ENCODE data around the gene LHFPL6. TPM values are rescaled to one million over a fixed set of nuclear protein-coding genes. Genes with fewer than 3 reads are reported as not detected.
"Not testable (repeated sequence)": the region's sequence is repeated elsewhere in the genome, so short reads cannot be mapped to it uniquely, and the experiment has no call there.

Gene LHFPL6
- polyA plus RNA-seq, 3 donors = 34.0 to 40.1 (median 37.1) TPM

GRCh38 chr13:39347926-39348901 is 254.8 kb downstream of the LHFPL6 start:
- DNase-seq (ENCODE audit: extremely low read depth in 1 of 11, low read depth in 9 of 11, low spot score in 4 of 11) = no peak

GRCh38 chr13:39345982-39346381 is 257.0 kb downstream of the LHFPL6 start:
- no peak for DNase-seq (ENCODE audit: extremely low read depth in 1 of 11, low read depth in 9 of 11, low spot score in 4 of 11)

GRCh38 chr13:39341251-39341650 is 261.7 kb downstream of the LHFPL6 start:
- DNase-seq (ENCODE audit: extremely low read depth in 1 of 11, low read depth in 9 of 11, low spot score in 4 of 11) = no peak

- DNase-seq (ENCODE audit: extremely low read depth in 1 of 11, low read depth in 9 of 11, low spot score in 4 of 11) = not testable (repeated sequence)
Measured at GRCh38 chr13:39338114-39338513, 264.9 kb downstream of the LHFPL6 start.

GRCh38 chr13:39336937-39337336 is 266.1 kb downstream of the LHFPL6 start:
- no peak for DNase-seq (ENCODE audit: extremely low read depth in 1 of 11, low read depth in 9 of 11, low spot score in 4 of 11)

- DNase-seq (ENCODE audit: extremely low read depth in 1 of 11, low read depth in 9 of 11, low spot score in 4 of 11) = no peak
Measured at GRCh38 chr13:39336207-39336606, 266.8 kb downstream of the LHFPL6 start.

- DNase-seq (ENCODE audit: extremely low read depth in 1 of 11, low read depth in 9 of 11, low spot score in 4 of 11) = no peak
Measured at GRCh38 chr13:39335721-39336120, 267.3 kb downstream of the LHFPL6 start.

GRCh38 chr13:39330504-39330903 is 272.5 kb downstream of the LHFPL6 start:
- DNase-seq (ENCODE audit: extremely low read depth in 1 of 11, low read depth in 9 of 11, low spot score in 4 of 11) = no peak

GRCh38 chr13:39329182-39329639 is 273.8 kb downstream of the LHFPL6 start:
- no peak for DNase-seq (ENCODE audit: extremely low read depth in 1 of 11, low read depth in 9 of 11, low spot score in 4 of 11)

GRCh38 chr13:39327172-39327479 is 275.9 kb downstream of the LHFPL6 start:
- DNase-seq (ENCODE audit: extremely low read depth in 1 of 11, low read depth in 9 of 11, low spot score in 4 of 11) = no peak

GRCh38 chr13:39326469-39327171 is 276.4 kb downstream of the LHFPL6 start:
- peak in 6 of 11 donors; percentile 13 to 45 (median 31) for DNase-seq (ENCODE audit: extremely low read depth in 1 of 11, low read depth in 9 of 11, low spot score in 4 of 11)

GRCh38 chr13:39324806-39325311 is 278.1 kb downstream of the LHFPL6 start:
- no peak for DNase-seq (ENCODE audit: extremely low read depth in 1 of 11, low read depth in 9 of 11, low spot score in 4 of 11)

GRCh38 chr13:39322836-39323585 is 280.0 kb downstream of the LHFPL6 start:
- DNase-seq (ENCODE audit: extremely low read depth in 1 of 11, low read depth in 9 of 11, low spot score in 4 of 11) = no peak

GRCh38 chr13:39321574-39321973 is 281.4 kb downstream of the LHFPL6 start:
- DNase-seq (ENCODE audit: extremely low read depth in 1 of 11, low read depth in 9 of 11, low spot score in 4 of 11) = no peak

- no peak for DNase-seq (ENCODE audit: extremely low read depth in 1 of 11, low read depth in 9 of 11, low spot score in 4 of 11)
Measured at GRCh38 chr13:39318161-39318560, 284.8 kb downstream of the LHFPL6 start.

GRCh38 chr13:39317291-39317690 is 285.7 kb downstream of the LHFPL6 start:
- no peak for DNase-seq (ENCODE audit: extremely low read depth in 1 of 11, low read depth in 9 of 11, low spot score in 4 of 11)

GRCh38 chr13:39315796-39316195 is 287.2 kb downstream of the LHFPL6 start:
- DNase-seq (ENCODE audit: extremely low read depth in 1 of 11, low read depth in 9 of 11, low spot score in 4 of 11) = no peak

- DNase-seq (ENCODE audit: extremely low read depth in 1 of 11, low read depth in 9 of 11, low spot score in 4 of 11) = no peak
Measured at GRCh38 chr13:39313721-39314120, 289.3 kb downstream of the LHFPL6 start.

- no peak for DNase-seq (ENCODE audit: extremely low read depth in 1 of 11, low read depth in 9 of 11, low spot score in 4 of 11)
Measured at GRCh38 chr13:39312596-39312995, 290.4 kb downstream of the LHFPL6 start.
